ENCODE measurements around the gene PRPS2.

The PRPS2 gene

GRCh38 chrX:12791257-12792228 lies at the start of gene PRPS2:
PRPS2 (plus strand) TSS chrX:12791412; CDS start chrX:12791498, 86 bp downstream.
- no peak for DNase-seq

GRCh38 chrX:12741416-12741815 lies 49.8 kb upstream of the PRPS2 start:
- no peak for DNase-seq

GRCh38 chrX:12747433-12747832 lies 43.8 kb upstream of the PRPS2 start:
- no peak for DNase-seq

GRCh38 chrX:12751887-12752286 lies 39.3 kb upstream of the PRPS2 start:
- DNase-seq, result no peak

- no peak for DNase-seq
These were observed 37.8 kb upstream of the PRPS2 start for GRCh38 chrX:12753366-12753765.

- DNase-seq, result no peak
These were observed 32.9 kb upstream of the PRPS2 start for GRCh38 chrX:12758291-12758690.

- no peak for DNase-seq
These were observed 23.4 kb upstream of the PRPS2 start for GRCh38 chrX:12767856-12768255.

- DNase-seq, result no peak
These were observed 22.7 kb upstream of the PRPS2 start for GRCh38 chrX:12768491-12768890.

GRCh38 chrX:12770440-12770839 lies 20.8 kb upstream of the PRPS2 start:
- no peak for DNase-seq

- DNase-seq, result peak; percentile 9
These were observed 19.7 kb upstream of the PRPS2 start for GRCh38 chrX:12771445-12772069.

- no peak for DNase-seq
These were observed 13.5 kb upstream of the PRPS2 start for GRCh38 chrX:12777670-12778069.

- DNase-seq, result no peak
These were observed 11.7 kb upstream of the PRPS2 start for GRCh38 chrX:12779534-12779933.

- no peak for DNase-seq
These were observed 2.6 kb upstream of the PRPS2 start for GRCh38 chrX:12788645-12789044.

- DNase-seq, result no peak
These were observed 1.2 kb upstream of the PRPS2 start for GRCh38 chrX:12789976-12790375.

GRCh38 chrX:12790885-12791256 lies 341 bp upstream of the PRPS2 start:
- DNase-seq, result no peak

- DNase-seq, result no peak
These were observed 1.5 kb downstream of the PRPS2 start for GRCh38 chrX:12792711-12793110.

GRCh38 chrX:12794654-12795053 lies 3.4 kb downstream of the PRPS2 start:
- DNase-seq, result no peak

GRCh38 chrX:12798601-12799000 lies 7.4 kb downstream of the PRPS2 start:
- no peak for DNase-seq

GRCh38 chrX:12799118-12799517 lies 7.9 kb downstream of the PRPS2 start:
- DNase-seq, result no peak

GRCh38 chrX:12802741-12803140 lies 11.5 kb downstream of the PRPS2 start:
- DNase-seq, result no peak

GRCh38 chrX:12804655-12805054 lies 13.4 kb downstream of the PRPS2 start:
- DNase-seq, result no peak

- no peak for DNase-seq
These were observed 14.1 kb downstream of the PRPS2 start for GRCh38 chrX:12805333-12805732.

GRCh38 chrX:12811658-12812057 lies 20.4 kb downstream of the PRPS2 start:
- no peak for DNase-seq

GRCh38 chrX:12814420-12814819 lies 23.2 kb downstream of the PRPS2 start:
- no peak for DNase-seq
